GM19193 (cell line): ENCODE data around the gene PHLDB1.

Experiments used
- POLR2A ChIP-seq: IDR thresholded peaks from 4 replicates; pipeline ENCODE4 v1.6.1; 2011; ENCODE audit not compliant: insufficient read depth, insufficient read length; ENCODE audit errors: extremely low read depth

Gene PHLDB1

DNA sequence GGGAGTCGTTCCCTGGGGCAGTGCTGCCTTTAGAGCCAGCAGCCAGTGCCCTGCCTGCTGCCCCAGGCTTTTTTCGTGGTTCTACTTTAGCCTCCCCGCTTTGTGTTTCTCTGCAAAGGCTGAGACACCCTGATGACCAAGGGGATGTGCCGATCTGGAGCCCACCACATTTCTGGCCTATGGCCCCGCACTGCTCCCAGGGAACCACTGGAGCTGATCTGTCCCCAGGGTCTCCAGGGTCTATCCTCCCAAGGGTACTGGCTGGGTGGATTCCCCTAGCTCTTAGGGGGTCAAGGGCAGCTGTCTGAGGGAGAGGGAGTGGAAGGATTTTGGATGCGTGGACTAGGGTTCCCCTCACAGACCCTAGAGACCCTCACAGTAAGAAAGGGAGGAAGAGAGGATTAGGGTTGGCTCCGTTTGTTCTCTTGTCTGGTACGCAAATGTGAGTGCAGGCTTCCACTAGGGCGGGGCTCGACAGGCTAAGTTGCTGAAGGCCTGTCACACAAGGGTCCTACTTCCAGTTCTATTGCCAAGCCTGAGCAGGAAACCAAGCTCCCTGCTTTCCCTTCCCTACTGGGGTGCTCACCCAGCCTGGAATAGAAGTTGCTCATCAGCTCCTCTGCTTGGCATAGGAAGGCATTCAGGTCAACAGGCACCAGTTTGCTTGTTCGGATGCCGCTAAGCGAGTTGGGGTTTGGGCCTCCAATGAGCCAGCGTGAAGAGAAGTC, 52.7 kb downstream of the PHLDB1 start:
- TF ChIP-seq POLR2A = no peak

DNA sequence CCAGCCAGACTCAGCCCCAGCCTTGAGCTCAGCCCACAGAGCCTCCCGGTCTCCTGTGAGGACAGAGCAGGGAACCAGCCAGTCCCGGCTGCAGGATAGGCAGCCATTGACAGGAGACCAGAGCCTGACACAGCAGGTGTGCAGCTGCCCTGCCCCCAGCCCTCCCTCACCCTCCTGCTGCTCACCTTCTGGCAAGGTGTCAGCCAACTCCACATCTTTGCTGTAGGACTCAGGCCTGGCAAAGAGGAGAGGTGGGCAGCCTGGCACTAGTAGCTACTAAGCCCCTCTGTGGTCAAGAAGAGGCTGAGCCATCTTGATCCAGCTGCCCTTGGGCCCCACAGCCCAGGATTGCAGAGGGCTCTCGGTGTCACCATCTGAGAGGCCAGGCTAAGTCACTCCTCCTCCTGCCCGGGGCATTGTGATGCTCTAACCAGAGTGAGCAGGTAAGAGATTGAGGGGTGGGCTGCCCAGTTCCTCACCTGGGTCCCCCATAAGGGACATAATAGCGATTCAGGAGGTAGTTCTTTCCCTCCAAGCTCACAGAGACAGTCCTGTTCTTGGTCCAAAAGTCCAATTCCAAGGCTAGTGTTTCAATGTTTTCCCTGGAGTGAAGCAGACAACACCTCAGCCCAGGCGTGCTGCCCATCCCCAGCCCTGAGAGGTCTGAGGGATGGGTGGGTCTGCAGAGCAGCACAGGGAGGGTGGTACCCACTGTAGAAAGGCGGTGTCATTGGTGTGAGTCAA, 53.4 kb downstream of the PHLDB1 start:
- no peak for TF ChIP-seq POLR2A

DNA sequence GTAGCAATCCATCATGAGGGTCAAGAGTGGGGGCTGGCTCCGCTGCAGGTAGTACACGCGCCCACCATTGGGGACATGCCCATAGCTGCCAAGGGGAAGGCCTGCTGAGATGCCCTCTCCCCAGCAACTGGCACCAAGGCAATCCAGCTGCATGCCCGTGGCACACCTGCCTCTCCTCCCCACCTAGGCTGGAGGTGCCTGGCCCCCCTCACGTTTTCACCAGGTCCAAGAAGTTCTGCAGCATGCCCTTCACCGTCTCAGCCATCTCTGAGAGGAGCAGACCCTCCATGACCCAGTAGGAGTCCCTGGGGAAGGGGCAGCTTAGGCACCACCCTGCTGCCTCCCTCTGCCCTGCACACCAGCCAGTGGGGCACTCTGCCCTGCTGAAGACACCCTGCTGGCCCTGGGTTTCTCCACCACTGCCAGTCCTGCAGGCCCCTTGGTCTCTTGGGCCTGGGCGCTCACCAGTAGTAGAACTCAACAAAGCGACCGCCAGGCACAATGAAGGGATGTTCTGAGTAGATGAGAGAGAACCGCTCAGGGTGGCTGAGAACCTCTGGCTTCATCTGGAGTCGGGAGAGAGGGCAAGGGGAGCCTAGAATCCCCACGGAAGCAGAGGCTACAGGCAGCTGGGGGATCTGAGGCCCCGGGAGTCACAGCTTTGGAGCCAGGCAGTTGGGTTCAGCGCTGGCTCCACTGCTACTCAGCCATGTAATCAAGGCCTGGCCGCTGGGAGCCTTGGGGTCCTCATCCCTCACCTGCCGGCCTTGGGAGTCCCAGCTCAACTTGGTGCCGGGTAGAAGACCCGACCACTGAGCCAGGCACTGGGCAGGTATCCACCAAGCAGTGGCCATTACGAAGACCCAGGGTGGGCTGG, 54.2 kb downstream of the PHLDB1 start:
- no peak for TF ChIP-seq POLR2A

DNA sequence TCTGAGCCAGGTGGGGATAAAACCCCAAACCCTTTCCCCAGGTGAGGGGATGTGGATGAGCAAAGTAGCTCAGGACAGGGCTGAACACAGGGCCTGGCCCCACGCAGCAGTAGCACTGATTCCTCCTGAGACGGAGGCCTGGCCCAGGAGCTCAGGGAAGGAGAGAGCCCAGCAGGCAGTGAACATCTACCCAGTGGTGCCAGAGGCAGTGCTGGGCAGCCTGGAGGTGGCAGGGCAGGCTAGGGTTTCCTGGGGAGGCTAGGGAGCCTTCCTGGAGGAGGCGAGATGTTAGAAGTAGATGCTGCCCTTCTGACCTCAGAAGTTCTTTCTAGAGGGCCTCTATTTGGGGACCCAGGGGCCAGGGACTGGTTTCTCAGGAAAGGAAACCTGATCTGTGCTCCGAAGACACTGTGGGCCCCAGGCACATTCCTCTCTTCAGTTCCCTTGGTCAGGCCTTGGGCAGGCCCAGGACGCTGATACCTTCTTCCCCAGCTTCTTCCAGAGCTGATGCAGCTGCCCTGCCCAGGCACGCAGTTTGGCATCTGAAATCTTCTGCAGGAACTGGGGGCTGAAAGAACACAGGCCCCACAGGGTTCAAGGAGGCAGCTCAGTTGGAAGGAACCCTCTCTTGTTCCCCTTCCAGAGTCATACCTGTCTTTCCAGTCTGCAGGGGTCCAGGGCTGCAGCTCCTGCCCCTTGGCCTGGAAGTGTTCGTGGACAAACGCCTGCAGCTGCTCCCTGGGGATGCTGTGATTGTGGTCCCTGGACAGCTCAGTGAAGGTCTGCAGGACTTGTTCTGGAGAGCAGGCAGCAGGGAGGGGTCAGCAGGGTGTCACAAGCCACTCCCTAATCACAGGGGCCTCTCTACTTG, 55.2 kb downstream of the PHLDB1 start:
- TF ChIP-seq POLR2A = no peak

DNA sequence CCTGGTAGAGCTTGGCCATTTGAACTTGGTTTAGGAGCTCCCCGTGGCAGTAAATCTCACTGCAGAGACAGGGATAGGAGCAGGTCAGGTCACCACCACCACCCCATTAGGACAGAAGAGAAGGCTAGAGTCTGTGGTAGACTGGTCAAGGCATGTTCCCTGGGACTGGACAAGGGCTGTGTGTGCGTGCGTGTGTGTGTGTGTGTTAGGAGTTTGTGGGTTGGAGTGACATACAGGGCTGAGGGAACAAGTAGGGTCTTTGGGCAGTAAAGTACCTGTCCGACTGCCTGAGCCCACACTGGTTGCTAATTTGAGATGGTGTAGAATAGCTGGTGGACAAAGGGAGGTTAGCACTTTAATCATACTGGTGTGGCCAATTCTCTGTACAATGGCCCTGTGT, 56.0 kb downstream of the PHLDB1 start:
- no peak for TF ChIP-seq POLR2A

DNA sequence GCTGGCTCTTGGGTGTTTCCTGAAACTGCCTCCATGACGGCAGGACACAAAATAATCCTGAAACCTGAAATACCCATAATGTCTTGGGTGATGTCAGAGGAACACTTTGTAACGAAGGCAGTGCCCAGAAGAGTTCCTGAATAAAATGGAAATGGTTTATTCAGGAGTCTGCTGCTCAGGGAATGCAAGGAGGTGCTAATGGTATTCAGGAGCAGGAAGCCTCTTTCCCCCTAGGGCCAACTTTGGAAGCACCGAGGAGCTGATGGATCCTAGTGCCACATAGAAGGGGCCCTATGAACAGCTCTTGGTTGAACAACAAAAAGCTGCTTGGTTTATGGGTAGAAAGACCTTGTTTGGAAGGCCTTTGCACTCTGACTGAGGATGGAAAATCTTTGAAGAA, 56.5 kb downstream of the PHLDB1 start:
- no peak for TF ChIP-seq POLR2A

DNA sequence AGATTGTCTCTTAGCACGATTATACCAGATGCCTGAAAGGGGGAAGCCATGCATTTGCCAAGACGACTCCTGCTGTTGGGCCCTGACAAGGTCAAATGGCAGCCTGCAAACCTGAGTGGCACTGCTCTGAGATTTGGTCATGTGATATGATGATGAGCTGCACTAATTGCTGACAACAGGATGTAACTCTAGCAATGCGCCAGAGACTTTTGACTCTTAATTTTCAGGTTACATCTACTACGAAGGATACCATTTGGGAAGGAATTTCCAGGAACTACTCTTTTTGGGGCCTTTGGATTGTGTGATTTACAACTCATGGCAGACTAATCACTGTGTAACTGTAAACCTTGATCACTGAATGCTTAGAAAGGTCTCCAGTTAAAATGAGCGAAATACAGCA, 59.0 kb downstream of the PHLDB1 start:
- no peak for TF ChIP-seq POLR2A

DNA sequence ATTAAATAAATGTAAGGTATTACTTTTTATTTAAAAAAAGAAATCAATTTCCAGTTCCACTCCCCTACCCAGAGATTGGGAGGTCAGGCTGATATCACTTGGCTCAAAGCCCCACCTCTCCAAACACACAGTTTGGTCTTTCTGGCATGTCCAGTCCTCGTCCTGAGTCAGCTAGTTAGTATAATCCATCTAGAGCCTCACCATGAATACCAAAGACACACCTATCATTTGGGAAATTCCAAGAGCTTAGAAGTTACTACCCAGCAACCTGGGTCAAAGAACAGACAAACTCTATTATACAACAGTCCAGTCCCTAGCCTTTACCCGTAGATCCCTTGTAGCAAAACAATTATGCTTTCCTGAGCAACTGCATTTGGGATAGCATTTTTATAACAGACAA, 62.6 kb downstream of the PHLDB1 start:
- TF ChIP-seq POLR2A = no peak

DNA sequence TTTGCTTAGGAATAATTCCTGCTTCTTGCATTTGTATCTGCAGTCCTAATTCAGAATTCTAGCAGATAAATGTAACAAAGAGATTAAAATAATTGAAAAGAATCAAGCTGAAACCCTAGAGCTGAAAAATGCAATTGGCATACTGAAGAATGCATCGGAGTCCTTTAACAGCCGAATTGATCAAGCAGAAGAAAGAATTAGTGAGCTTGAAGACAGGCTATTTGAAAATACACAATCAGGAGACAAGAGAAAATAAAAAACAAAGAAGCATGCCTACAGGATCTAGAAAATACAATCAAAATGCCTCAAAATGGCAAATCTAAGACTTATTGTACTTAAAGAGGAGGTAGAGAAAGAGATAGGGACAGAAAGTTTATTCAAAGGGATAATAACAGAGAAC, 63.8 kb downstream of the PHLDB1 start:
- TF ChIP-seq POLR2A = no peak

DNA sequence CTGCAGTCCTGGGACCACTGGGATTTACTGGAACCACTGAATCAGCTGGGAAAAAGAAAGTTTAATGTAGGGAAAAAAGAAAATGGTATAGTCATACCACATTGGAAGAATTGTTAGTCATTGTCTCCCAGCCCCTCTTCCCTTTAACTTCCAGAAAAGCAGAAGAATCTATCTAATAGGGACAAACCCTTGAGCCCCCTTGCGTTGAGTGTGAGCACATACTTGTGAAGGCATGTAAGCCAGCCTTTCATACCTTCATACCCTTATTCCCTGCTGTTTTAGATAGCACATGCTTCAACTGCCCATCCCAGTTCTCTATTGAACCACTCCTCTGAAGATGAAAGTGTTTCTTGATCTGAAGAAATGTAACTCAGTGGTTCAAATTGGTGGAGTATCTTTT, 65.4 kb downstream of the PHLDB1 start:
- no peak for TF ChIP-seq POLR2A

DNA sequence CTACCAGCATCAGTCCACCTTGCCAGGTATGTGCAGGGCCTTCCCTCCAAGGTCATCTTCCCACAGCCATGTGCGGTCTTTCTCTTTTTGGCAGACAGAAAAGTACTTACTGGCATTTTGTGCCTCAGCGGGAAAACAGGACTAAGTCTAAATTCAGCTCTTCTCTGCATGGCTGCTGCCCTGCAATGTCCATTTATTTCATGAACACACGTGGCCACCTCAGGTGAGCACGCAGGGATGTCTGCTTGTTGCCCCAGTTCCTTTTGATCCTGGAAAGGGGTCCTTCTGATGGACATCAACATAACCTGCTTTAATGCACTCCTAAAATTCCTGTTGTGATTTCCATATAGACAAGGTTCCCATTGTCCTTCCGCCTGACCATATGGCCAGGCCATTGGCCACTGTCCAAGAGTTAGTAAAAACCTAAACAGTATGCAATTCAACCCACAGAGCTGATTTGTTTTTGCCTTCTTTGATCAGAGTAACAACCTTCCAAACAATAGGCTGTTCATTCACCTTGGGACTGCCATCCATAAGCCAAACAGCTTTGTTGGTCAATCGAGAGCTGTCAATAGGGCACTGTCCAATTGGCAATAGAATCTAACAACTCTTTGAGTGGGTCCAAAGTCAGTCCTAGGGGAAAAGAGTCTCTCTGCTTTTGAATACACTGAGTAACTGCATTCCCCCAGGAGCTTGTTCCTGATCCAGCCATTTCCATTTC, 66.1 kb downstream of the PHLDB1 start:
- no peak for TF ChIP-seq POLR2A

DNA sequence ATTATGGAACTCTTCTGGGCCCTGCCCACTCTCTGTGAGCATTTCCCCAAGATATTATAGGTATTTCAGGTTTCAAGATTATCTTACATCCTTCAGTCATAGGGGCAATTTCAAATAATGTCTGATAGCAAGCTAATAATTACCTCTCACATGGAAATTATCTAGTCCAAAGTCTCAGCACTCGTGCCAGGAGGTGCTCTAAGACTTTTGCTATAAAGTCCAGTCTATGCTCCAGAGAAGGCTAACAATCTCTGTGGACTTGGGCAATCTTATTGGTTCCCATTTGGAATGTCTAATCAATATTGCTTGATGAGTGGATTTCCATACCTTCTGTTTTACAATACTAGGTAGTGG, 66.6 kb downstream of the PHLDB1 start:
- no peak for TF ChIP-seq POLR2A

DNA sequence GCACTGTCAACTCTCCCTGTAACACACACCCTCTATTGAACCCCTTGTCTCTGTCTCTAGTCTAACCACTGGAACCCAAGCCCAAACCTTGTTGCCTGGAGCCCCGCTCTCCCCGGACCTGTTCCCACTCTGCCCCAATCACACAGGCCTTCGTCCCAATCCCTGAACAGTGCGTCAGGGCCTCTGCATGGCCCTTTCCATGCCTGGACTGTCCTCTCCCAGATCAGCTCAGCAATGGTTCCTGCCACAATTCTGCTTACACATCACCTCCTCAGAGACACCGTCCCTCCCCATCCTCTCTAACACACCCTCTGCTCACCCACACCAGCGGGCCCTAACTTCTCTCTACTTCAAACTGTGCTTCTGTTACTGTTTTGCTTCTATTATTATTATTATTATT, 70.6 kb downstream of the PHLDB1 start:
- no peak for TF ChIP-seq POLR2A

DNA sequence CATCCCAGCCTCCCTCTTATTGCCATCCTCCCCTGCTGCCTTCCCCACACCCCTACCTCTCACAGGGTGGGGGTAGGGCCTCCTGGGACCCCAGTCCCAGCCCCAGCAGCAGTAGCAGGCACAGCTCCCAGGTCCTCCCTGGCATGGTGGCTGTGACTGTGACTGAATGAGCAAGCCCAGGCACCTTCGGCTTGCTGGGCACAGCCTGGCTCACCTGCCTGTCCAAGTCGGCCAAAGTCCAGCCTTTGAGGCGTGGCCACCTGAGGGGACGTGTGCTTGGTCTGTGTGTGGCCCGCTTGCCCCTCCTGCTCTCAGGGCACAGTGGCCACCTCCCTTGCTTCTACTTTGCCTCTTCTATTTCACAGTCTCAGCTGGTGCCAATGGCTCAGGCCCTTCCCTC, 72.1 kb downstream of the PHLDB1 start, which contains the start of gene TREH:
TREH (minus strand) TSS at position 168 of the 400 bp plus-strand sequence; CDS start at position 145, 23 bp downstream.
- no peak for TF ChIP-seq POLR2A
